GM15510 (cell line): ENCODE measurements around the gene CCDC92.

ENCODE experiments used
- POLR2A ChIP-seq: IDR thresholded peaks from 3 replicates; pipeline ENCODE4 v1.6.1; 2011; ENCODE audit warnings: borderline replicate concordance; ENCODE audit not compliant: insufficient read length; ENCODE audit errors: extremely low read depth

The CCDC92 gene

DNA sequence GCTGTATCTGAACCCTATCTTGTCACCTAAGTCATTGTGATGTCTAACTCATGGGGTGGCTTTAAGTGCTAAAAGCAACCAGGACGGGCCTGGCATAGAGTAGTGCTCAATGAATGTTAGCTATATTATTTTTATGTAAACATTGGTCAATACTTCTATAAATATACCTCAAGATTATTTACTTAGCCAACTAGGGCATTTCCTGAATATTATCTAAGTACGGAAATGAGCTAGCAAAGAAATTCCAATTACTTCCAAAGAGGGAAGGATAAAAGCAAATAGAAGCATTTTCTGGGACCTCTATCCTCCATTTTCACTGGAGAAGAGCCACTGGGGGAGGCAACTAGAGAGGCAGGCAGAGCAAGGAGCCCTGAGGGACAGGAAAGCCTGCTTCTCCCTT, 20.6 kb downstream of the CCDC92 start:
- TF ChIP-seq POLR2A = no peak

DNA sequence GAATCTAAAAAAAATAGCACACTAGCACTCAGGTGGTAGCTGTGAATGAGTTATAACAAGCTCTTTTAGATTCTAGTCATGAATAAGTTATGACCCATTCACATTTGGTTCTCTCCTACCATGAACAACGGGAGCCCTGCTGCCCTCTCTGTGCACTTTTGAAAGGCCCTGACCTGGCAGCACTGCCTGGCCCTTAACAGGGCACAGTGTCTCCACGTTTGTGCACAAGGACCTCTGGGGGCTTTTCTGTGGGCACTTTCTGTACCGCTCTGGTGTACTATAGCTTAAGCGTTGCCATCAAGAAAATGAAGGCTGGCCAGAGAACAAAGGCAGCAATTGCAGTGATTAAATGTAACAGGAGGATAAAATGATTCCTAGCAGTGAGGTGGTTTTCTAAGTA, 21.2 kb downstream of the CCDC92 start:
- TF ChIP-seq POLR2A = no peak

DNA sequence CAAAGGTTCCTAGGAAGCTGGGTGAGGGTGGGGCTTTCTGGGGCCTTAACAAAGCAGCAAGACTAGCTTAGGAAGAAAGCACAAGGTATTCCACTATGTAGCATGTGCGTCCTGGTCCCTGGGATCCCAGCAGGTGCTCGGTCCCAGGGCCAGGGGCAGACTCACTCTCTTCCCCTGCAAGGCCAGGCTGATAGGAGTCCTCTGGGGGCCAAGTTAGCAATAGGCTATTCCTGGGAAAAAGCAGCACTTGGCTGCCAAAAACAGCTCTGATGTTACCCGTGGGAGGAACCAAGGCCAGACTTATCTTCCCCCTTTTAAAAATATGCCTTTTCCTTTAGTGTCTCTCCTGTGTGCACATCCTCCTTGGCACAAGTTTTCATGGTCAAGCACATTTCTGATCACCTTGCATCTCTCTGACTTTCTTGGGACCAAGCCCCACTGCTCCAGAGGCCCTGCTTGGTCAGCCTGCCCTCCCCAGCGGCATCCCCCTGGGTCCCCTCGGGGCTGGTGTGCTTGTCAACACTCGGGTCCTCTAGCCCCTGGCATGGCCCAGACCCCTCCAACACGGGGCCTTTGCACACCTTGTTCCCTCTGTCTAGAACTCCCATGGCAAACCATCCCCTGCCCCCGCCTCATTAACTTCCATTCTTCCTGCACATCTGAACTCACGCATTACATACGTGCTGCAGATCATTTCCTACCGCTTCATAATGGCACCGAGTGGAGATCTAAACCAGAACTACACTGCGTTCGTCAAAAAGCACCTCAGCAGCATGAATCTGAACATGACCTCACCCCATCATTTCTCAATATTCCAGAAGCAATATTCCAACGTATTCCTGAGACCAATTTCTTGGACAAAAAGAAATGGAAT, 21.9 kb downstream of the CCDC92 start:
- TF ChIP-seq POLR2A = no peak

DNA sequence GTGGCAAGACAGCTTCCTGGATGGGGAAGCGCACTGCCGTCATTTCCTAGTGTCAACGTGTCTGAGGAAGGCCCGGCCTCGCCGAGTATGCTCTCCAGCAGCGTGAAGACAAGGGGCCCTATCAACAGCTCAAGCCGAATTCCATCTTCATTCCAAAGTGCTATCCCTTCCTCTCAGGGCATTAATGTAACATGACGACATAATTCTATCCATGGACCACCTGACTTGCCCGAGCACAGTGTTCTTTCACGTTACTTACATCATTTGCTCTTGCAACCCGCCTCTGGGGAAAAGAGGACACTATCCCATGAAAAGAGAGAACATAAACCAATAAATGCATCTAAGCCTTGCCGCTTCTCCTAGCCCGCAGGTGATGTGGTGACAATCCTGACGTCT, 22.9 kb downstream of the CCDC92 start:
- TF ChIP-seq POLR2A = no peak

DNA sequence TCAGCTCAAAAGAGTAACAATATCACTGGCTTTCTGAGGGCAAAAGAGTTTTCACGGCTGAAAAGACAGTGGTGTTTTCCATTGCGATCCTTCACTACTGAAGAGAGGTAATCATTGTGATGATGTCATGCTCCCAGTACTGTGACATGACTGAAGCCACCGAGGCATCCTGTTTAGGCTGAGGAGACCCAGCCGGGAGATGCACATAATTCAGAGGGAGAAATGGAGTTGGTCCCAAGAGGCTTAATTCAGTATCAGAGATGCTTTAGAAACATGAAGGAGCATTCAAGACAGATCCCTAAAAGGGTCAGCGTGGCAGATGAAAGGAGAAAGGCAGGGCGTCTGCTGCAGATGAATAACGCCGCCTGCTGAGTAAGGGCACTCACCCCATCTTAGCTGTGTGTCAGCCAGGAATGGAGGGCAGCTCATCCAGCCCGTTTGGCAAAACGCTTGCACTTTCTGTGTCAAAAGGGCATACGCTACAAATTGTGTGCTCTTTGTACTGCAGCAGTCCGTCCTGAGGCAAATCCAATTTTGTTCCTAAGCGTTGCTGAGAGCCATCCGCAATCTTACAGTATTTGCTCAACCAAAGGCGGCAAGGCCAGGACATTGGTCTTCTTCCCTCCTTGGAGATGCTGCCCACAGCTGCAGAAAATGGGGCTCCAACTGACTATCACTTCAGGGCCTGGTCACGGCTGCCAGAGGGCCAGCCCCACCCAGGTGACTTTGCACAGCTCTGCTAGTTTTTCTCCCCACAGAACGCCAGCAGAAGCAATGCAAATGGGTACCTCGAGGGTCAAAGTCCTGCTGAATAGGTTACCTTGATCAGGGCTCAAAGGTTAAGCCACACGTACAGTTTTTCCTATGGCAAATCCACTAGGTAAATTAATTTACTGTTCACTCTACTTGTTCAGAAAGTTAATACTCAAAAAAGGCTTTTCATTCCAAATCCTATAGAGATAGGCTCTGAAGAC, 23.5 kb downstream of the CCDC92 start:
- no peak for TF ChIP-seq POLR2A

DNA sequence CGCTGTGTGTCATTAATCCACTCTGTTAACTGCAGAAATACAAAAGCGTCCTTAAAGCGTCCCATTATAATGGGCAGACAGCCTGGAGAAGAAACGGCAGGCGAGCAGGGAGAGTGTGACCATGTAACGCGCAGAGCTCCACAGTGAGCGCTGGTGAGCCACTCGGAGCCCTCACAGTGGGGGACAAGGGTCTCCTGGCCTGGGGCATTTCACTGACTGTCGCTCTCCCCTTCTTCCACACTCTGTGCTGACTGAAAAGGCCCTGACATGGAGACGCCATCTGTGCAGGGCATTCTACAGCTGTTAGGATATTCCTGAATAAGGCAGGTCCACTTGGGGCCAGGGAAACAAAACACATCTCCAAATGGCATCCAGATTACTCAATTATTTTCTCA, 24.2 kb downstream of the CCDC92 start:
- no peak for TF ChIP-seq POLR2A

DNA sequence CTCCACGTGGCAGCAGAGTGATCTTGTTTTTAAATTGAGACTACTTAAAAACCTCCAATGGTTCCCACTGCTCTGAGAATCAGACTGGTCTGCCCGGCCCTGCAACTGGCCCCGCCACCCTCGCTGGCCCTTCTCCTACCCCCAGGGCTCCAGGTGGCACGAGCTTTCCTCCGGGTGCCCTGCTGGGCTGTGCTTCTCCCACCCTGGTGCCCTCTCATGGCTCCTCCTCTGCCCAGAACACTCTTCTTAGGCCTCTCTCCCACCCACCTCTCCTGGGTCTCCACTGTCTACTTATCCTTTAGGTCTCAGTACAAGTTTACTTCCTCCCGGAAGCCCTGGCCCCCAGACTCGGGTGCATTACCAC, 26.5 kb downstream of the CCDC92 start:
- no peak for TF ChIP-seq POLR2A

DNA sequence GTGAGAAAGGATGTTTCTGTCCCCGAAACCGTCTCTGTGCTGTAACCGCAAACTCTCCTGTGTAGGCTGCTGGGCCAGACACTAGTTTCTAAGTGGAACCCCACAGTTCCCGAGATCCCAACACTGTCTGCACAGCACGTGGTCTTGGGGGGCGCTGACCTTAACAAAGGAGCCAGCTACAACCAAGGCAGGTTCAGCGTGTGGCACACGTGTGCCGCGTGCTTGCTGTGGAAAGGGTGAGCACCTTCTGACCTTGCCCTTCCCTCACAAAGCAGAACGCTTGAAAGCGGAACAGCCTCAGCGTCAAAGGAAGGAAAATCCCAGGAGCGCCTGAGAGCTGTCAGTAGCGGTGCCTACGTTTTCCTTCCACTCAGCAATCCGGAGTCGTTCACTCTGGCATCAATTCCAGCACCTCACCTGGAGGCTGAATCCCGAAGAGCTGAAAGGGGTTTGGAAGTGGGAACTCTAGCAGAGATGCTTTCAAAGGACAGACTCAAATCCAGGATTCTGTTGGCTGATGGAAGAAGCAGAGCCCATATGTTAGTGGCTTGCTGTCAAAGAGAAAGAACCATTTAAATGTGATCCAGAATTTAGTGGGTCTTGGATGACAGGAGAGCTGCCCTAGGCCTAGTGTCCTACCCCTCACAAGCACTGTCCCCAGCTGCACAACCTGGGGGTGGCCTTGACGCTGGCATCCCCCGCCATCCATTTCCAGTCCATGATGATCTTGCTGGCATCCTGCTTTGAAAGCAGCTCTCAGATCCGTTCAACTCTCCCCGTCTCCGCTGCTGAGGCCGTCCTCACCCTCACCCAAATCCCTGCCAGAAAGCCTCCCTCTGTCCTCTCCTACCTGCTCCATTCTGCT, 27.1 kb downstream of the CCDC92 start:
- TF ChIP-seq POLR2A = no peak

DNA sequence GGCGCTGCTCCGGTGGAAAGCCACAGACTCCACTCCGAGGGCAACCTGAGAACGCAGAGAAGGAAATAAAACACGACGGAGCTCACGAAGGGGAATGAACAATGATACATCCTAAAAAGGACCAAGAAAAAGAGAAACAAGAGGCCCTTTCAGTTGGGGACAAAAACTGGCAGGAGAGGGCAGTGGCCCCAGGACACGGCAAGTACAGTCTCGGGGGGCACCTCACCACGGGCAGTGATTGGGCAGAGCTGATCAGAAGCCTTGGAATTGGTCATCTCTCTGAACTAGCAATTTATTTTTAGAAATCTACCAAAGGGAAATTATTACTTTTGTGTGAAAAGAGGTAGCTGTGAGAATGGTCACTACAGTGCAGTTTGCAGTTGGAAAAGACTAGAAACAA, 27.9 kb downstream of the CCDC92 start:
- no peak for TF ChIP-seq POLR2A

DNA sequence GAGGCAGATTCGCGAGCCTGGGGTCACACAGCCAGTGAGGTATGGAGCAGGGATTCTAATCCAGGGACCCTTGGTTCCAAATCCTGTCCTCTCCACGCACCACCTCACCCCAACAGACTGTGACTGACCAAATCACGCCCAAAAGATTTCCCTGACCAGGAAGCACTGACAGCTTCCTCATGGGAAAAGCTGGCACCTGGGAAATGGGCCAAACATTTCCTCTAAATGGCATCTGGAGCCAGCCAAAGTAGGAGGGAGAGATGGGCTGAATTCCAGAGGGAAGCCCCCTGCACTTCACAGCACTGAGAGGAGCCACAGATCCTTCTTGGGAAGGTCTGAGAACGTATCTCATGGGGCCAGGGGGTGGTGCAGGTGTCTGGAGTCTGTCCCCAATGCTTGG, 28.8 kb downstream of the CCDC92 start:
- TF ChIP-seq POLR2A = no peak

DNA sequence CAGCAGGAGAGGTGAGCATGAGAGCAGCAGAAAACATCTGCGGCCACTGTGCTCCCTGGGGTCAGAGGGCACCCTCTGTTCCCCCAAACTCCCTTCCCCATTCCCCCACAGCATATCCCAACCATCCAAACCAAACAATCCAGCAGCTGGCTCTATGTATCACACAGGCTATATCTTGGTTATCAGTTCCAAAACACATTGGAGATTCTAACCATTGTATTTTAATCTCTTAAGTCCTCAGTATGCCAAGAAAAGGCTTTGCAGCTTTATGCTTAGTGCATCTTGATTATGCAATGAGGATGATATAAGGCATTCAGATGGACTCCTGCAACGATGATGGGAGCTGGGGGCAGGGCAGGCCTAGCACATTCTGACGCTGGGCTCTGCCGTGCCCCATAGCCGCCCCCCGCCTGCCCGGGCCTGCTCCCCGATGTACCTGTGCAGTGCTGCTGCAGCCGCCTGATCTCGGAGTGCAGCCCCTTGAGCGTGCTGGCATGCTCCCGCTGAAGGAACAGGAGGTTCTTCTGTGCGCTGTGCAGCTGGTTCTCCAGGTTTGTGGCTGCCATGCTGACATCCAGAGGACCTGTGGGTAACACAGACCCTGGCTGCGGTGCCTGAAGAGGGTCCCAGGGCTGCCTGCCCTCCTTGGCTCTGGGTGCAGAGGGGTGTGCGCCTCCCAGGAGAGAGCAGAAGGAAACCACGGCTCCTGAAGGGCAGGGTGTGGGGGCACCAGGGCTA, 29.6 kb downstream of the CCDC92 start:
- TF ChIP-seq POLR2A = no peak

DNA sequence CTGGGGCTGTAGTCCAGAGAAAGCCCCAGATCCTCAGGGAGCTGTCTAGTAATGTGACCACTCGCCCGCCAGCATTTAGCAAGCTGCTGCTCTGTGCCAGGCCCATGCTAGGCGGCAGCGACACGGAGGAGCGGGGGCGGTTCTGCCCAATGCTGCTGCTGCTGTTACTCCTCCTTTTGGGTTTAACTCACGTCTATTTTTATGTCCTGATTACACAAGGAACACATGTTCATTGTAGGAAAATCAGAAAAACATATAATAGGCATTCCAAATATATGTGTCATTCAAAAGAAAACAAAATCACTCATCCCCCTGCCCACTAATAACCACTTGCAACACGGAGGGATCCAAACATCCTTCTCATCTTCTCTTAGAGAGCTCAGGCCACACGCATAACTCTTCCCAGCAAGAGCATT, 30.4 kb downstream of the CCDC92 start:
- no peak for TF ChIP-seq POLR2A

DNA sequence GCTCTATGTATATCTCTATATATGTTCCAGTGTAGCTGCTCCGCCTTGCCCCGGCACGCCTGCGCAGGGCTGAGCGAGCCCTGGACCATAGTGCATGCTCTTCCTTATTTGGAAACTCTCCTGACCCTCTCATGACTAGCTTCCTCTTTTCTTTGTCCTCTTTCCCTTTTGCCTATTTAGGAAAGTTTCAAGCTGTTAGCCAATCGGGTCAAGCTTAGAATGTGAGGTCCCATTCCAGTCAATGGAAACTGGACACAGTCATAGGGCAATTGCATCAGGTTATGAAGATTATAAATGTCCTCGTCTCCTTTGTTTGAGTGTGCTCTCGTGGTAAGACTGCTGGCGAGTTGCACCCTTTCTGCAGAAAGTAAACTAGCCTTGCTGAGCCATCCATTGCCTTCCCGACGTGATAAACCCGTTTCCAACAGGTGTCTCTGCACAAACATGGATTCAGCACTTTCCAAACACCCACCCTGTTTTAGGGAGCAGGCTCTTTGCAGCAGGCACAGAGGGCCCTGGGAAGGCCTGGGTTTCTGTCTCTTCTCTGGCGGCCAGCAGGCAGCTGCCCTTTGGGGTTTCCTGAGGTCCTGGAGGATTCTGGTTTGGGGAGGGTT, 30.9 kb downstream of the CCDC92 start:
- TF ChIP-seq POLR2A = no peak
